T-helper 22 cell (primary cell): Measurements from ENCODE around the gene DSCAM.

Experiments
- DNase-seq: peaks from one replicate; pipeline ENCODE4 v3.0.0-alpha.2; 2020; ENCODE audit warnings: low read depth

Gene DSCAM

GRCh38 chr21:40547906-40548513 is 298.9 kb downstream of the DSCAM start:
- DNase-seq = no peak

GRCh38 chr21:40546647-40547046 is 300.3 kb downstream of the DSCAM start:
- no peak for DNase-seq

- DNase-seq = no peak
These were observed 306.7 kb downstream of the DSCAM start for GRCh38 chr21:40540216-40540615.

- no peak for DNase-seq
These were observed 312.1 kb downstream of the DSCAM start for GRCh38 chr21:40534886-40535285.

- no peak for DNase-seq
These were observed 315.4 kb downstream of the DSCAM start for GRCh38 chr21:40531431-40532110.

GRCh38 chr21:40531016-40531415 is 315.9 kb downstream of the DSCAM start:
- DNase-seq = no peak

GRCh38 chr21:40517646-40518045 is 329.3 kb downstream of the DSCAM start:
- DNase-seq = no peak

GRCh38 chr21:40516335-40516734 is 330.6 kb downstream of the DSCAM start:
- DNase-seq = no peak

- no peak for DNase-seq
These were observed 334.4 kb downstream of the DSCAM start for GRCh38 chr21:40512590-40512989.

GRCh38 chr21:40507978-40508377 is 339.0 kb downstream of the DSCAM start:
- DNase-seq = no peak

GRCh38 chr21:40505681-40506080 is 341.3 kb downstream of the DSCAM start:
- DNase-seq = no peak

GRCh38 chr21:40505244-40505643 is 341.7 kb downstream of the DSCAM start:
- no peak for DNase-seq

- no peak for DNase-seq
These were observed 342.1 kb downstream of the DSCAM start for GRCh38 chr21:40504825-40505224.

- no peak for DNase-seq
These were observed 350.8 kb downstream of the DSCAM start for GRCh38 chr21:40496116-40496515.

GRCh38 chr21:40490408-40490807 is 356.6 kb downstream of the DSCAM start:
- no peak for DNase-seq

GRCh38 chr21:40489001-40489400 is 358.0 kb downstream of the DSCAM start:
- DNase-seq = no peak

- DNase-seq = no peak
These were observed 365.2 kb downstream of the DSCAM start for GRCh38 chr21:40481764-40482163.

- no peak for DNase-seq
These were observed 372.4 kb downstream of the DSCAM start for GRCh38 chr21:40474513-40474912.

GRCh38 chr21:40472013-40472412 is 374.9 kb downstream of the DSCAM start:
- DNase-seq = no peak

GRCh38 chr21:40471103-40471502 is 375.9 kb downstream of the DSCAM start:
- no peak for DNase-seq

GRCh38 chr21:40466893-40467483 is 380.0 kb downstream of the DSCAM start:
- DNase-seq = no peak

- DNase-seq = no peak
These were observed 381.6 kb downstream of the DSCAM start for GRCh38 chr21:40465382-40465781.

GRCh38 chr21:40463176-40463575 is 383.8 kb downstream of the DSCAM start:
- DNase-seq = no peak

GRCh38 chr21:40461008-40461407 is 385.9 kb downstream of the DSCAM start:
- no peak for DNase-seq
